GM21515 (cell line): ENCODE data around the gene EFNA3.

Experiments
- ATAC-seq: cut with Tn5 transposase; IDR thresholded peaks from one replicate; pipeline ENCODE4 v1.9.1; 2021; ENCODE audit not compliant: unreplicated experiment

EFNA3 gene, protein sequence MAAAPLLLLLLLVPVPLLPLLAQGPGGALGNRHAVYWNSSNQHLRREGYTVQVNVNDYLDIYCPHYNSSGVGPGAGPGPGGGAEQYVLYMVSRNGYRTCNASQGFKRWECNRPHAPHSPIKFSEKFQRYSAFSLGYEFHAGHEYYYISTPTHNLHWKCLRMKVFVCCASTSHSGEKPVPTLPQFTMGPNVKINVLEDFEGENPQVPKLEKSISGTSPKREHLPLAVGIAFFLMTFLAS

GRCh38 chr1:155078469-155079209 is at the start of gene EFNA3:
Gene EFNA3, plus strand, starts transcription at chr1:155078837. Its CDS starts 105 bp downstream, at chr1:155078942.
- no peak for ATAC-seq

GRCh38 chr1:155029513-155030242 is 49.0 kb upstream of the EFNA3 start:
- ATAC-seq: no peak

- no peak for ATAC-seq
Measured at GRCh38 chr1:155030243-155030795, 48.3 kb upstream of the EFNA3 start.

DNA sequence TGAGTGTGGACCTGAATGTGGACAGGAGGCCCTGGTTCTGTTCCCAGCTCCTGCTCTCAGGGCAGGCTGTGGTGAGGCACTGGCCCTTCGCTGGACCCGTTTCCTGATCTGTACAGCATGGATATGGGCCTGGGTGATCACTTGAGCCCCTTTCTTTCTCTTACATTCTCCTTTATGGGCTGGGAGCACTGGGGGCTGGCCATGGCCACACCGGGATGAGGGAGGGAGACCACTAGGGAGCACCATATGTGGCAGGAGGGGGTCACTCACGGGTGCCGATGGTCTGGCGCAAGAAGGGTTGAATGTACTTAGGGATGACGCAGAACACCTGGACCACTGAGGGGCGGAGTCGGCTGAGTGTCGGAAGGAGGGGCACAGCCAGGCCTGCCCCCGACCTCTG is 47.7 kb upstream of the EFNA3 start:
- ATAC-seq: no peak

DNA sequence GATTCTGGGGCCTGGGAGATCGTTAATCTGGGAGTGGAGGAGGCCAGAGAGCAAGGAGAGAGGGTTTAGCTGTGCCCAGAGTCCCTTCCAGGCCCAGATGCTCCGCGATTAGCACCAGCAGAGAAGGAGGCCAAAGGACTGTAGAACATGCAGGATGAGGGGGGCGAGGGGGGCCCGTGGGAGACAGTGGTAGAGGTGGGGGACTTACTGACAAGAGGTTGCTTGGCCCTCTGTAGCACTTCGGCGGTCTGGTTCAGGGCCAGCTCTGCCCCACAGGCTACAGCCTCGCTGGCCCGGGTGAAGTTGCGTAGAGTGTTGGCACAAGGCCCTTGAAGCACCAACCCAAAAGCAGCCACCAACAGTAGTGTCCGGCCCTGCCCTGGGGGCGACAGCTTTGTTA is 45.8 kb upstream of the EFNA3 start:
- no peak for ATAC-seq

- no peak for ATAC-seq
Measured at GRCh38 chr1:155033524-155033923, 45.1 kb upstream of the EFNA3 start, which contains the start of the genes DCST1 and DCST2. Gene DCST1, plus strand, starts transcription at chr1:155033824. Its CDS starts 213 bp downstream, at chr1:155034037. Gene DCST2, minus strand, starts transcription at chr1:155033781. Its CDS starts 80 bp downstream, at chr1:155033701.

DNA sequence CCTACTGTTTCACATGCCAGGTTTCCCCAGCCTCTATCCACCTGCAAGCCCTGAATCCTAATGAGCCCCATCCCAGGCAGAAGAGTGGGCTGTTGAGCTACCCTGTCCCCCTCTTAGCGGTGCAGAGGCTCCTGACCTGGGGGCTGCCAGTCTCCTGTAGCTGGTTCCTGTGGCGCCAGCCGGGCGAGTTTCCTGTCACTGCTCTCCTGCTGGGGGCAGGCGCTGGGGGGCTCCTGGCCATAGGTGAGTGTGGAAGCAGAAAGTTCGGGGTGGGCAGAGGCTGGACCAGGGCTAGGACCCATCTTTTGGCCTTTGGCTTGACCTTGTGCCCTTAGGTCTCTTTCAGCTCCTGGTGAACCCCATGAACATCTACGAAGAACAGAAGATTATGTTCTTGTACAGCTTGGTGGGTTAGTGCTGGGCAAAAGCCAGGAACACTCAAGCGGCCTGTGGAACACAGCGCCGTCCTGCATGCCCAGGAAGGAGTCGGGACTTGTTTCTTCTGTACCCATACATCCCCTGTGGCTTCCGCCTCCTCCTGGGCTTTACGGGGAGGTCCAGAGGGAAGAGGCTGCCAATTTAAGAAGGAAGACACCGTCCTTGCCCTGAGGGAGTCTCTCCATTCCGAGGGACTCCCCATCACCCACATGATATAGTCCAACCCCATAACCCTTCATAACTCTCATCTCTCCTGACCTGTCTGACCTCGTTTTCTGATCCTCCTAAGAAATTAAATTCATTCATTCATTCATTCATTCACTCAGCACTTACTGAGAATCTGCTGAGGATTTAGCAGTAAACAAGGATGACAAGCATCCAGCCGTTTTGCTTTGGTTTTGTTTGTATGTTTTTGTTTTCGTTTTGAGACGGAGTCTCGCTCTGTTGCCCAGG is 44.1 kb upstream of the EFNA3 start:
- no peak for ATAC-seq

- ATAC-seq: no peak
Measured at GRCh38 chr1:155035936-155036335, 42.7 kb upstream of the EFNA3 start.

DNA sequence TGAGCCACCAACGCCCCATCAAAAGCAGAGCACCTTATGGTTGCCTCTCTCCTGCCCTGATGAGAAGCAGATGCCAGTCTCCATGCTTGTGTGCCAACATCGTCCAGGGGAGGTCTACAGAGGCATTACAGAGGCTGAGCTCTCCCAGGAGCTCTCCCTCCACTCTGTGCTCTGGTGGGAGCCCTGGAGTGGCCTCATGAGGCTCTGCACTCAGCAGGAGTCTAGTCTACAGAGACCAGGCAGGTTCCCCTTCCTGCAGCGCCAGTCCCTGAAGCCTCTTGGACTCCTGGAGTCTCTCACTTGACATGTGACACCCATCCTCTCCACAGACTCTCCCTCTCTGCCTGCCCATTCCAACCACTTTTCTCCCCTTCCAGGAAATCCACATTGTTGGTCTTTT is 41.6 kb upstream of the EFNA3 start:
- ATAC-seq: no peak

DNA sequence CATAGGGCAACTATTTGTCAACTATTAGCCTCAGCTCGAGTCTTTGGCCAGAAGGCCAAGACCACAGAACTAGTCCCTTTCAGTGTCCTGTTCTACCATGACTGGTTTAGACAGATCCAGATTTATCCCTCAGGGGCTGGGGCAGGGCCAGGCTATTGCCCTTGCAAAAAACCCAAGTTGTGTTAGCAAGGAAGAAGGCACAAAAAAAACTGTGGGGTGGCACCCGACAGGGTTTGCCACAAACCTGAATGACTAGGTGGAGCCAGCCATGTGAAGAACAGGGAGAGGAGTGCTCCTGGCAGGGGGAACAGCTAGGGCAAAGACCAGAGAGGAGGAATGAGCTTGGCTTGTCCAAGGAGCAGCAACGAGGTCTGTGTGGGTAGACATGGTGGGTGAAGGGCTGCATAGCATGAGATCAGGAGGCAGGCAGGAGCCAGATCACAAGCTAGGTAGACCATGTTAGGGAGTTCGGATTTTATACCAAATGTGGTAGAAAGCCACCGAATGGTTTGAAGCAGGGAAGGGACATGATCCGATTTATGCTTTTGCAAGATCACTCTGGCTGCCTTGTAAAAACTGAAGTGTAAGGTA is 40.7 kb upstream of the EFNA3 start:
- no peak for ATAC-seq

- ATAC-seq: no peak
Measured at GRCh38 chr1:155038602-155039307, 39.9 kb upstream of the EFNA3 start.

GRCh38 chr1:155039308-155039669 is 39.3 kb upstream of the EFNA3 start:
- ATAC-seq: no peak

DNA sequence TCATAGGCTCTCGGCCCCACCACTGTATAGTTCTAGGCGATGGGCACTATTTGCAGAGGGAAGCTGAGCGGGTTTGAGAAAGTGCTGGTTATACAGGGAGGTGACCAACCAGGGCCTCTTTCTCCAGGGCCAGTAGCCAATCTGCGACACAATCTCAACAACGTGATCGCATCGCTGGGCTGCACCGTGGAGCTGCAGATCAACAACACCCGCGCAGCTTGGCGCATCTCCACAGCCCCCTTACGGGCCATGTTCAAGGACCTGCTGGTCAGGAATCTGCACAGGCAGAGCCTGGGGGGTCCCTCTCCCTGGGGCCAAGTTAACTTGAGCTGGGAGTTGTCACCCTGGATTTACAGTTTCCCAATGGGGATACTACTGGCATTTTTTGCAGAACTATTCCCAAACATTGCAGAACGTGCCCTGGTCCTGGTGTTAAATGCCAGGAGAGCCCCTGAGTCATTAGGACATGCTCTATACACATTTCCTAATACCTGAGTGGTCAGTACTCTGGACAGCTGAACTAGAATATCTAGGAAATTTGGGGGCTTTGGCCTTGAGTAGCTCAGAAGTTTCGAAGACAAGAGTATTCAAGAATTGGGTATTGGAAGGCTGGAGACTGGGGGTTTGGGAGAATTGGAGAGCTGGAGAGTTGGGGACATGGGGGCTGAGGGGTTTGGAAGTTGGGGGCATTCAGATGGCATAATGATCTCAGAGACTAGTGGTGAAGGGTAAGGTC is 38.1 kb upstream of the EFNA3 start:
- no peak for ATAC-seq

- ATAC-seq: no peak
Measured at GRCh38 chr1:155042789-155043188, 35.8 kb upstream of the EFNA3 start.

DNA sequence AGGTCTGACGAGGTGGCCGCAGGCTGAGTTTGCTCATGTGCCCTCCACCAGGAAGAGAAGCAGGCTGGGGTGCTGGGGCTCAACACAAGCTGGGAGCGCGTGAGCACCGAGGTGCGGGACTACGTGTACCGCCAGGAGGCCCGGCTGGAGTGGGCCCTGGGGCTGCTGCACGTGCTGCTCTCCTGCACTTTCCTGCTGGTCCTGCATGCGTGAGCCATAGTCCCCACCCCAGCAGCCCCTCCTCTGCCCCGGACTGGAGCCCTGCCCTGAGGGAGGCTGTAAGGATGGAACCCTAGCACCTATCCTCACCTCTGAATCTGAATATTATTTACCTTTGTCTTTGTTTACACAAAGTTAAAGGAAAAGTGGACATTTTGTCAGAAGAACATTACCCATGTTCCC is 35.3 kb upstream of the EFNA3 start:
- no peak for ATAC-seq

- ATAC-seq: no peak
Measured at GRCh38 chr1:155043793-155044192, 34.8 kb upstream of the EFNA3 start.

DNA sequence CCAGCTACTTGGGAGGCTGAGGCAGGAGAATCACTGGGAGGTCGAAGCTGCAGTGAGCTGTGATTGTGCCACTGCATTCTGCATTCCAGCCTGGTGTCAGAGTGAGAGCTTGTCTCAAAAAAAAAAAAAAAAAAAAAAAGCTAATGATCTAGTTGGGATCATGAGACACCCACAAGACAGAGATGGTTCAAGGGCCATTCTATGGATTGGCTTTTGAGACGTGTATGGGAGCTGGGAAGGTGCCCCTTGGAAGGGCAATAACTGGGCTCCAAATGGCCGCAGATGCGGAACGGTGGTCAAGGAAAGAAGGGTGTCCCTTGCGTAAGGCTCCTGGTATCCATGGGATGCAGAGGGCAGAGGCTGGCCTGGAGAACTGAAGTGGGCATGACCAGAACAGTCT is 34.3 kb upstream of the EFNA3 start:
- no peak for ATAC-seq

GRCh38 chr1:155044812-155045657 is 33.6 kb upstream of the EFNA3 start:
- no peak for ATAC-seq
